Stimulated activated CD8-positive, alpha-beta memory T cell treated with anti-CD3 and anti-CD28 coated beads, Interleukin-4, amount 100 ng/mL, for 4 hours (primary cell): Measurements from ENCODE around the gene CLEC18B.
"Not testable (repeated sequence)": the region's sequence is repeated elsewhere in the genome, so short reads cannot be mapped to it uniquely, and the experiment has no call there.

Experiments
- DNase-seq, 2 donors: peaks; one replicate each; pipeline ENCODE4 v3.0.0-alpha.2; 2020; ENCODE audit warnings: low read depth in 2 of 2, low spot score in 1 of 2

CLEC18B gene

DNA sequence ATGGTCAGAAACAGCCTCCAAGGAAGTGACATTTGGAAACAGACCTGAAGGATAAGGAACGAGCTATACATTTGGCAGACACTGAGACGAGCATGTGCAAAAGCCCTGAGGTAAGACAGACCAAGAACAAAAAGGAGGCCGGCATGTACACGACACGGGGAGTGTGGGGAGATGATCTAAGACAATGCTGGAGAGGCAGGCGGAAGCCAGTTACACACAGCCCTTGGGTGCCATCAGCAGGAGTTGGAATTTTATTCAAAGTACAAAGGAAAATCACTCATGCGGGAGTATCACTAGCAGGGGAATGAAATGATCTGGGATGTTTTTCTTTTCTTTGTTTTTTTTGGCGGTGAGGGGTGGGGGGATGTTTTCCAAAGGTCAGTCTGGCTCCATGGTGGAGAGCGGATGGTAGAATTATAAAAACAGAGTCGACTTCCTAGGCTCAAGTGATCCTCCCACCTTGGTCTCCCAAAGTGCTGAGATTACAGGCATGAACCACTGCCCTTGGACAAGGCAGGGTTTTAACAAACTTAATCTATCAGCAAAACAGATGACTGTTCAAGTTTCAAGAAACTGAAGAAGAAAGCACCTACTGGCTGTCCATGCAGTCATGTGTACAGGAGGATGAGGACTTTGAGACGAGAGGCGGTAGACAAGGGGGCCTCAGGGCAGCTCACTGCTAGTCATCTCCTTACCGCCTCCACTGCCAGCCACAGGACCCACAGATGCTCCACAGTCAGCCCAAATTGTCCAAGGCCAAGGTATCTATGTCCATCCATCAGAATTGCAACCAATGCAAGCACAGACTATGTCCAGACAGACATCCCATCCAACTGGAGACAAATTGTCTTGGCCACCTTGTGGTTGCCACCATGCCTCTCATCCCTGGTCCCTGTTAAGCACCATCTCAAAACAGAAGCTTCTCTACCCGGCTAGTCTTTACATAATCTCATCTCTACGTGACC, 59.4 kb downstream of the CLEC18B start:
- not testable (repeated sequence) for DNase-seq
